Astrocyte (in vitro differentiated cells and primary cell): ENCODE data around the gene RAD51B.

Source experiments
- CTCF ChIP-seq: IDR thresholded peaks from 2 replicates; pipeline ENCODE4 v1.5.1; 2011; ENCODE audit warnings: low read depth, mild to moderate bottlenecking, inconsistent platforms, low read length, moderate library complexity; ENCODE audit not compliant: insufficient read depth
- EZH2 ChIP-seq: IDR thresholded peaks from 2 replicates; pipeline ENCODE4 v1.6.1; 2012; ENCODE audit warnings: mild to moderate bottlenecking, low read length, inconsistent platforms; ENCODE audit not compliant: insufficient read depth

- no peak for TF ChIP-seq EZH2
- TF ChIP-seq CTCF = no peak
Measured at GRCh38 chr14:68770051-68770450, 950.5 kb downstream of the RAD51B start.
